Nephron (organoid): Measurements from ENCODE around the gene UACA.

ENCODE experiments used
- H3K27ac Mint-ChIP-seq, 3 experiments: 2 replicates each; pipeline ENCODE4 v1.8.0; 2020; ENCODE audit warnings: mixed read lengths in 3 of 3, mild to moderate bottlenecking in 2 of 3, moderate library complexity in 1 of 3
- H3K27me3 Mint-ChIP-seq: 2 replicates; pipeline ENCODE4 v1.8.0; 2021; ENCODE audit warnings: low read depth, mild to moderate bottlenecking, moderate library complexity, mixed read lengths
- H3K36me3 Mint-ChIP-seq: 2 replicates; pipeline ENCODE4 v1.8.0; 2020; ENCODE audit warnings: low read depth, mixed read lengths
- H3K4me1 Mint-ChIP-seq: 2 replicates; pipeline ENCODE4 v1.8.0; 2020; ENCODE audit warnings: mixed read lengths
- H3K4me3 Mint-ChIP-seq, 3 experiments: 2 replicates each; pipeline ENCODE4 v1.8.0; 2020; ENCODE audit warnings: mild to moderate bottlenecking in 3 of 3, mixed read lengths in 3 of 3, moderate library complexity in 2 of 3
- H3K9me3 Mint-ChIP-seq: 2 replicates; pipeline ENCODE4 v1.8.0; 2020; ENCODE audit warnings: mixed read lengths
- CTCF ChIP-seq, 3 experiments: fragments of 200-600 bp; sonication (generic); IDR thresholded peaks; one replicate each; pipeline ENCODE4 v1.5.0; 2021; ENCODE audit warnings: antibody characterized with exemption in 3 of 3; ENCODE audit not compliant: unreplicated experiment in 3 of 3

Gene UACA

GRCh38 chr15:70647396-70647795 lies 116.0 kb downstream of the UACA start:
- no peaks in the 10 kb centered on the region for H3K27me3 Mint-ChIP-seq
- peaks cover 4% of the 10 kb centered on the region for H3K36me3 Mint-ChIP-seq
- H3K4me3 Mint-ChIP-seq: no peak overlapping the region
- H3K4me1 Mint-ChIP-seq: no peaks in the 10 kb centered on the region
- H3K27ac Mint-ChIP-seq: no peak overlapping the region
- no peak for TF ChIP-seq CTCF (IDR thresholded peaks at IDR 0.05; ENCODE audit: unreplicated experiment in 3 of 3)
- H3K9me3 Mint-ChIP-seq: no peaks in the 10 kb centered on the region

GRCh38 chr15:70646169-70646568 lies 117.2 kb downstream of the UACA start:
- no peaks in the 10 kb centered on the region for H3K27me3 Mint-ChIP-seq
- H3K27ac Mint-ChIP-seq: no peak overlapping the region
- H3K4me3 Mint-ChIP-seq: no peak overlapping the region
- H3K36me3 Mint-ChIP-seq: peaks cover 4% of the 10 kb centered on the region
- H3K4me1 Mint-ChIP-seq: no peaks in the 10 kb centered on the region
- no peaks in the 10 kb centered on the region for H3K9me3 Mint-ChIP-seq
- no peak for TF ChIP-seq CTCF (IDR thresholded peaks at IDR 0.05; ENCODE audit: unreplicated experiment in 3 of 3)

- TF ChIP-seq CTCF (IDR thresholded peaks at IDR 0.05; ENCODE audit: unreplicated experiment in 3 of 3): no peak
Observed at GRCh38 chr15:70643783-70644125, 119.6 kb downstream of the UACA start.

GRCh38 chr15:70643106-70643782 lies 120.1 kb downstream of the UACA start:
- TF ChIP-seq CTCF (IDR thresholded peaks at IDR 0.05; ENCODE audit: unreplicated experiment in 3 of 3): no peak
- H3K4me1 Mint-ChIP-seq: no peaks in the 10 kb centered on the region
- H3K27me3 Mint-ChIP-seq: no peaks in the 10 kb centered on the region
- H3K4me3 Mint-ChIP-seq: no peak overlapping the region
- H3K27ac Mint-ChIP-seq: no peak overlapping the region
- H3K9me3 Mint-ChIP-seq: no peaks in the 10 kb centered on the region
- no peaks in the 10 kb centered on the region for H3K36me3 Mint-ChIP-seq

More at GRCh38 chr15:70643783-70644125, 119.6 kb downstream of the UACA start:
- Mint-ChIP-seq H3K27me3 (no peaks in the 10 kb centered on the region), H3K27ac (no peak overlapping the region), H3K36me3 (no peaks in the 10 kb centered on the region), H3K4me3 (no peak overlapping the region), H3K4me1 (no peaks in the 10 kb centered on the region), H3K9me3 (no peaks in the 10 kb centered on the region)

- H3K36me3 Mint-ChIP-seq: no peaks in the 10 kb centered on the region
- peak overlapping the region in 2 of 3 experiments; percentile 19 to 28 for H3K27ac Mint-ChIP-seq
- no peak overlapping the region for H3K4me3 Mint-ChIP-seq
- peaks cover 6% of the 10 kb centered on the region for H3K27me3 Mint-ChIP-seq
- H3K9me3 Mint-ChIP-seq: no peaks in the 10 kb centered on the region
- peak; percentile 50 to 59 (median 54) for TF ChIP-seq CTCF (IDR thresholded peaks at IDR 0.05; ENCODE audit: unreplicated experiment in 3 of 3)
- peaks cover 25% of the 10 kb centered on the region for H3K4me1 Mint-ChIP-seq
Observed at GRCh38 chr15:70636540-70637165, 126.7 kb downstream of the UACA start.

- Mint-ChIP-seq H3K27ac (no peak overlapping the region), H3K4me1 (peaks cover 29% of the 10 kb centered on the region), H3K27me3 (peaks cover 10% of the 10 kb centered on the region), H3K4me3 (no peak overlapping the region), H3K9me3 (no peaks in the 10 kb centered on the region), H3K36me3 (no peaks in the 10 kb centered on the region)
- TF ChIP-seq CTCF (IDR thresholded peaks at IDR 0.05; ENCODE audit: unreplicated experiment in 3 of 3): no peak
Observed at GRCh38 chr15:70635895-70636294, 127.5 kb downstream of the UACA start.
